Astrocyte of the cerebellum (primary cell): Measurements from ENCODE around the gene ATXN3L.

Source experiments
- DNase-seq: peaks from one replicate; pipeline ENCODE4 v3.0.0-alpha.2; 2011; ENCODE audit warnings: low read depth
- H3K4me3 ChIP-seq: 2 replicates; pipeline ENCODE4 v1.5.1; 2011; ENCODE audit warnings: mild to moderate bottlenecking, low read depth, low read length, moderate library complexity
- in situ Hi-C: cut with HindIII; loops from 2 replicates; pipeline ENCODE4 v1.10.0; 2017; ENCODE audit warnings: low sequenced_read_pairs
- TF ChIP-seq, protein P1 (sequence below): IDR thresholded peaks from 2 replicates; pipeline ENCODE4 v1.5.1; 2012; ENCODE audit warnings: low read length, low read depth, moderate library complexity, mild to moderate bottlenecking; ENCODE audit errors: missing control alignments

ATXN3L gene

DNA sequence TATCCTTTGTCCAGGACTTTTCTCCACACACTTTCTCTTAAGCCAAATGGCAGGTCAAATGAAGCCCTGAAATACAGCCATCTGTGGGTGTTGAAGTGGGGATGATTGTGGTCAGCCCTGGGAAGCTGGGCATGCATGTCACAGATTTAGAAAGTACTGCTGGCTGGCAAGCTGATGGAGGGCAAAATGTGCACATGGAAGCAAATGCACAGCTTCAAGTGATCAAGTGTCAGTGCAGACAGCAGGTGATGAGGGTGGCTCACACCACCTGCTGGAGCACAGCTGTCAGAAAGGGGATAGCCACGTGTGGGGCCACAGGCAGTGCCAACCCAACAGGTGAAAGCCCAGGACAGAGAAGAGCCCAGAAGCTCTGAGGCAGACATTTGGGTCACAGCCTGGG is 40.3 kb upstream of the ATXN3L start:
- no peak overlapping the region for H3K4me3 ChIP-seq
- in situ Hi-C loops = no loop called here
- TF ChIP-seq, protein P1, sequence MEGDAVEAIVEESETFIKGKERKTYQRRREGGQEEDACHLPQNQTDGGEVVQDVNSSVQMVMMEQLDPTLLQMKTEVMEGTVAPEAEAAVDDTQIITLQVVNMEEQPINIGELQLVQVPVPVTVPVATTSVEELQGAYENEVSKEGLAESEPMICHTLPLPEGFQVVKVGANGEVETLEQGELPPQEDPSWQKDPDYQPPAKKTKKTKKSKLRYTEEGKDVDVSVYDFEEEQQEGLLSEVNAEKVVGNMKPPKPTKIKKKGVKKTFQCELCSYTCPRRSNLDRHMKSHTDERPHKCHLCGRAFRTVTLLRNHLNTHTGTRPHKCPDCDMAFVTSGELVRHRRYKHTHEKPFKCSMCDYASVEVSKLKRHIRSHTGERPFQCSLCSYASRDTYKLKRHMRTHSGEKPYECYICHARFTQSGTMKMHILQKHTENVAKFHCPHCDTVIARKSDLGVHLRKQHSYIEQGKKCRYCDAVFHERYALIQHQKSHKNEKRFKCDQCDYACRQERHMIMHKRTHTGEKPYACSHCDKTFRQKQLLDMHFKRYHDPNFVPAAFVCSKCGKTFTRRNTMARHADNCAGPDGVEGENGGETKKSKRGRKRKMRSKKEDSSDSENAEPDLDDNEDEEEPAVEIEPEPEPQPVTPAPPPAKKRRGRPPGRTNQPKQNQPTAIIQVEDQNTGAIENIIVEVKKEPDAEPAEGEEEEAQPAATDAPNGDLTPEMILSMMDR = no peak

DNA sequence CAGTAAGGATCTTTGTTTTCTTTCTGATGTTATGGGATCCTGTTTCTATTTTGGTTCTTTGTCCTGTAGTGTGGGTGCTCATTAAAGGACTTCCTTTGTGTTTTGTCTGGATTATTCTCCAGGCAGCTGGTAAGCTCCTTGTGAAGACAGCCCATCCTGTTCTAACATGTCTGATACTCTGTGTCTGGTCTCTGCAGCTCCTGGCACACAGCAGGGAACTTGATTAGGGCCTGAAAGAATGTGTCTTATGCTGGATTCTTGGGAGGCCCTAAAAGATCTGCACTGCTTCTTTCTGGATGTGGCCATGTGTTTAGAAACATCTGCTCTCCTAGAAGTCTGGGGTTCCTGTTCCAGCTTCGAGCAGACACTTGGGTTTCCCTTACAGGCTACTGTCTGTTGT is 38.1 kb upstream of the ATXN3L start:
- TF ChIP-seq, protein P1 = no peak
- H3K4me3 ChIP-seq = no peak overlapping the region
- no peak for DNase-seq
- in situ Hi-C loops = no loop called here

More for the DNA sequence above, 40.3 kb upstream of the ATXN3L start:
- no peak for DNase-seq

DNA sequence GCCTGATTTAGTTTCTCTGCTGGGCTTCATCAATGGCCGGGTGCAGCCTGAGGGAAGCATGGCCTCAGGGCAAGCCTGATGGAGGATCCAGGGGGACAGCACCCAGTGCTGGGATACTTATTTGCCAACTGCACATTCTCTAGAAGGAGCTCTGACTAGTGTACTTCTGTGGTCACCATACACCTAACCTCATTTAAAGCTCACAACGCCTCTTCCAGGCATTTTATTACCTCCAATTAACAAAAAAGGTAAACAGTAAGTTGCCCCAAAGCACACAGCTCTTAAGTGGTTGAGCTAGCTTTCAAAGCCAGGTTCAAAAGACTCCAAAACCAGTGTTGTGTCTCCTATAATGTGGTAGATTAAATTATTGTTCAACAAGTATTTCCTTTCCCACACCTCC is 26.8 kb upstream of the ATXN3L start:
- H3K4me3 ChIP-seq = no peak overlapping the region
- in situ Hi-C loops = no loop called here
- no peak for DNase-seq
- TF ChIP-seq, protein P1 = no peak

DNA sequence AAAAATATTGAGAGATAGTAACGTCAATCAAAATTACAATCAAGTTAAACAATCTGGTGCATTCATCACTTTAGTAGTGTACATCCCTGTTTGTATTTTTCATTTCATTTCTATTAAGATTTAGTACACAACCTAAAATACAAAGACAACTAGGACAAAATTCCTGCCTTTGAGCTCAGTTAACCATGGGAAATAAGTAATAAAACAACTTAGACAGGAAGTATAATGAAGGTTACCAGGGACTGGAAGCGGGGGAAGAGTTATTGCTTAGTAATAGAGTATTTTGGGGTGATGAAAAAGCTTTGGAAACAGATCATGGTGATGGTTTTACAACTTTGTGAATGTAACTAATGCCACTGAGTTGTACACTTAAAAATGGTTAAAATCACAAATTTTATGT is 25.6 kb upstream of the ATXN3L start:
- TF ChIP-seq, protein P1 = no peak
- in situ Hi-C loops = no loop called here
- DNase-seq = no peak
- H3K4me3 ChIP-seq = no peak overlapping the region

DNA sequence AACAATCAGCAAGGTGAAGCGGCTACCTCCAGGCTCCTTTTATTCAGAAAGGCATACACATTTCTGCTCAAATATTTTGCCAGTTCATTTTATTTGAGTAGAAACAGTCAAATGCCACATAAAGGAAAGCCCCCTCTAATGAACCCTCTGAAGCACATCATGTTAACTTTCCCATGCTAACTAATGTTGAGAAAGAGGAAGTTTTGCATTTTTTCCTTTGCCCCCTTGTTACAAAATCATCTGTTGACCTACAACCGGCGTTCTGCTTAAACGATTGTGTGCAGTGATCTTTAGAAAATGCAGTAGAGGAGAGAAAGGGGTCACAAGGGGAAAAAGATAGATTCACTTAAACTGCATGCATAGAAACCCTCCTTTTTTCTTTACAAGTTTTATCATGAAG is 25.2 kb upstream of the ATXN3L start:
- TF ChIP-seq, protein P1 = no peak
- in situ Hi-C loops = no loop called here
- H3K4me3 ChIP-seq = no peak overlapping the region
- no peak for DNase-seq

DNA sequence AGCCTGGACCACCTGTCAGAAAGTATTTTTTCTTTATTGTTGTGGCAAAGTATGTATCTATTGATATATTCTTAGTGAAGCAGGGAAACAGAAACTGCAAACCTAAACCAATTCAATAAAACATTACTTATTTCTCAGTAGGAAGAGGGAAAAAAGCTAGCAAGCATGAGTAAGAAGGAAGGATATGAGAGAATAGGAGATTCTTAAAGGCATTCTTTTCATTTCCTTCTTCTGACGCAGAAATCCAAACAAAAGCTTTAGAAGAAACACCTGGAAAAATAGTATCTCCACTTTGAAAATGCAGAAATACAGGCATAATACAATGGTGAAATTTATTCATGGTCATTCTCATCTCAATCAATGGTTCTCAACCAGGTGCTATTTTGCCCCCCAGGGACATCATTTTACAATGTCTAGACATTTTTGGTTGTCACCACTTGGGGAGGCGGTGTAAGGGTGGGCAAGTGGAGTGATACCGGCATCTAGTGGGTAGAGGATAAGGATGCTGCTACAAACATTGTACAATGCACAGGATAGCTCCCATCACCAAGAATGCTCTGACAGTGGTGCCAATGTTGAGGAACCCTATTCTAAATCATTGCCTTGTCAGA is 21.7 kb upstream of the ATXN3L start:
- no peak overlapping the region for H3K4me3 ChIP-seq
- in situ Hi-C loops = no loop called here
- TF ChIP-seq, protein P1 = no peak
- DNase-seq = no peak
